ENCODE data around the gene CETN2. TPM values are rescaled to one million over a fixed set of nuclear protein-coding genes. Genes with fewer than 3 reads are reported as not detected.
"Not testable (repeated sequence)": the region's sequence is repeated elsewhere in the genome, so short reads cannot be mapped to it uniquely, and the experiment has no call there.

CETN2 gene
- polyA plus RNA-seq, 3 donors from 2014 or later, result 31.6 to 45.7 (median 33.4) TPM

- H3K27me3 Mint-ChIP-seq (ENCODE audit: low read depth in 3 of 3), result peaks cover 0 to 5% (median 3%) of the 10 kb centered on the region in 3 donors
- no peaks in the 10 kb centered on the region for H3K4me1 Mint-ChIP-seq
- DNase-seq, result no peak
- no peak overlapping the region for H3K4me3 Mint-ChIP-seq
- no peaks in the 10 kb centered on the region for H3K36me3 Mint-ChIP-seq
- no peak overlapping the region for H3K27ac Mint-ChIP-seq
- no peaks in the 10 kb centered on the region for H3K9me3 Mint-ChIP-seq
Measured at GRCh38 chrX:152819732-152820131, 10.8 kb downstream of the CETN2 start.

DNA sequence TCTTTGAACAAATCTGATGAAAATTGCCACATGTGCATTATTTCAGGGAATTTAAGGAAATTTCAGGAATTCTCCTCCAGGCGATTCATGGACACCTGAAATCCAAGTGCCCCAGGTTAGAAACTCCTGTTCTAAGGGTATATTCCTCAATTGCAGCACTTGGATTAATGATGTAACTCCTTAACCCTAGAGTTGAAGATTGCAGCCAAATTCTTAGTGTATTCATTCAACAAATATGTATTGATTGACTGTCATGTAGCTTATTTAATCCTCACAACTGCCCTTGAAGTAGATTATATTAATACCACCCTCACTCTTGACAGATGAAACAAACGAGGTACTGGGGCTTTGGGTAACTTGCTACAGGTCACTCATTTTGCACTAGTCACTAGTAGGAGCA, 11.3 kb downstream of the CETN2 start:
- Mint-ChIP-seq H3K9me3 (no peaks in the 10 kb centered on the region), H3K27ac (no peak overlapping the region)

GRCh38 chrX:152818356-152818755, 12.2 kb downstream of the CETN2 start:
- H3K4me3 Mint-ChIP-seq, result no peak overlapping the region
- no peaks in the 10 kb centered on the region for H3K9me3 Mint-ChIP-seq
- H3K27me3 Mint-ChIP-seq (ENCODE audit: low read depth in 3 of 3), result peaks cover 0 to 5% (median 3%) of the 10 kb centered on the region in 3 donors
- no peaks in the 10 kb centered on the region for H3K4me1 Mint-ChIP-seq
- no peaks in the 10 kb centered on the region for H3K36me3 Mint-ChIP-seq
- no peak overlapping the region for H3K27ac Mint-ChIP-seq
- no peak for DNase-seq

More for the DNA sequence above, 11.3 kb downstream of the CETN2 start:
- Mint-ChIP-seq H3K4me3 (no peak overlapping the region), H3K36me3 (no peaks in the 10 kb centered on the region), H3K27me3 (ENCODE audit: low read depth in 3 of 3) (peaks cover 0 to 5% (median 3%) of the 10 kb centered on the region in 3 donors), H3K4me1 (no peaks in the 10 kb centered on the region)
- no peak for DNase-seq

DNA sequence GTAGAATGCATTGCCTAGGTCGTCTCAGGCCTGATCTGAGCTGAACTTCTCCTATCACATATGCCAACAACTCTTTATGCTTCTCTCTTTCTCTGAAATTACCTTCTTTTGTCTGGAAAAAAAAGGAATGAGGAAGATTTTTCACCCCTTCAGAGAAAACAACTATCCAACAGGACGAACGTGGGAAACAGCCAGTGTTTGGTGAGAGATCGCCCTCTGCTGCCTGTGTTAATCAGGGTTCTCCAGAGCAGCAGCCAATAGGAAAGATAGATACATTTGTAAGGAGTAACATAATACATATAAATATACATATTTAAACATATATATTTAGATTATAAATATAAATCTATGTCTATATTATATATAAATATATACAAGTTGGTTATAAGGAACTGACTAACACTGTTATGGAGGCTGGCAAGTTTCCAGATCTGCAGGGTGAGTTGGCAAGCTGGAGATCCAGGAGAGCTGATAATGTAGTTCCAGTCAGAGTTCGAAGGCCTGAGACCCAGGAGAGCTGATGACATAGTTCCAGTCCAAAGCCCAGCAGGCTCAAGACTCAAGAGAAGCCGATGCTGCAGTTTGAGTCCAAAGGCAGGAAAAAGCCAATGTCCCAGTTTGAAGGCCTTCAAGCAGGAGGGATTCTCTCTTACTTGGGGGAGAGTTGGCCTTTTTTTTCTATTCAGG, 13.3 kb downstream of the CETN2 start:
- no peaks in the 10 kb centered on the region for H3K36me3 Mint-ChIP-seq
- no peak overlapping the region for H3K27ac Mint-ChIP-seq
- DNase-seq, result no peak
- peaks cover 0 to 5% (median 3%) of the 10 kb centered on the region in 3 donors for H3K27me3 Mint-ChIP-seq (ENCODE audit: low read depth in 3 of 3)
- no peaks in the 10 kb centered on the region for H3K9me3 Mint-ChIP-seq
- no peaks in the 10 kb centered on the region for H3K4me1 Mint-ChIP-seq
- no peak overlapping the region for H3K4me3 Mint-ChIP-seq

- H3K4me3 Mint-ChIP-seq, result no peak overlapping the region
- no peak overlapping the region for H3K27ac Mint-ChIP-seq
Measured at GRCh38 chrX:152814048-152814447, 16.5 kb downstream of the CETN2 start.

DNA sequence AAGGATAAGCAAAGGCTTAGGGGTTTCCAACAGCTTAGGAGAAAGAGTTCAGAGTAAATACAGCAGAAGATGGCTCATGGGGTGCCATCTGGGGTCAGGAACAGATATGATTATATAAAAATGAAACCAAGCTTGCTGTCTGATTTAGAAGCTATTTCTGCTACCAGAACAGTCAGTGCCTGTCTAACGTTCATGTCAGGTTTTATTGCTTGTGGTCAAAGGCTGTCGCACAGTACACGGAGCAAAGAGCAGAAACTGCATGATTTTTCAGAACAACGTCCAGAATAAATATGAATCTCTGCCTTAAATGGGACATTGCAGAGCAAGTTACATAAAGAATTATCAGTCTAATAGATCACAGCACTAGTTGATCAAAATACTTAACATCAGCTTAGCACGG, 17.4 kb downstream of the CETN2 start:
- H3K27me3 Mint-ChIP-seq (ENCODE audit: low read depth in 3 of 3), result peaks cover 0 to 6% (median 0%) of the 10 kb centered on the region in 3 donors
- H3K4me3 Mint-ChIP-seq, result no peak overlapping the region
- DNase-seq, result no peak
- H3K9me3 Mint-ChIP-seq, result no peaks in the 10 kb centered on the region
- H3K27ac Mint-ChIP-seq, result peak overlapping the region in 1 of 6 donors; percentile 16
- no peaks in the 10 kb centered on the region for H3K4me1 Mint-ChIP-seq
- no peaks in the 10 kb centered on the region for H3K36me3 Mint-ChIP-seq

More at GRCh38 chrX:152814048-152814447, 16.5 kb downstream of the CETN2 start:
- Mint-ChIP-seq H3K9me3 (no peaks in the 10 kb centered on the region), H3K4me1 (no peaks in the 10 kb centered on the region), H3K36me3 (no peaks in the 10 kb centered on the region), H3K27me3 (ENCODE audit: low read depth in 3 of 3) (peaks cover 0 to 4% (median 2%) of the 10 kb centered on the region in 3 donors)
- no peak for DNase-seq

- no peak overlapping the region for H3K4me3 Mint-ChIP-seq
- no peaks in the 10 kb centered on the region for H3K4me1 Mint-ChIP-seq
- no peak for DNase-seq
- no peaks in the 10 kb centered on the region for H3K36me3 Mint-ChIP-seq
- H3K9me3 Mint-ChIP-seq, result no peaks in the 10 kb centered on the region
- no peak overlapping the region for H3K27ac Mint-ChIP-seq
- H3K27me3 Mint-ChIP-seq (ENCODE audit: low read depth in 3 of 3), result peaks cover 2 to 10% (median 5%) of the 10 kb centered on the region in 3 donors
Measured at GRCh38 chrX:152810403-152810802, 20.2 kb downstream of the CETN2 start.

DNA sequence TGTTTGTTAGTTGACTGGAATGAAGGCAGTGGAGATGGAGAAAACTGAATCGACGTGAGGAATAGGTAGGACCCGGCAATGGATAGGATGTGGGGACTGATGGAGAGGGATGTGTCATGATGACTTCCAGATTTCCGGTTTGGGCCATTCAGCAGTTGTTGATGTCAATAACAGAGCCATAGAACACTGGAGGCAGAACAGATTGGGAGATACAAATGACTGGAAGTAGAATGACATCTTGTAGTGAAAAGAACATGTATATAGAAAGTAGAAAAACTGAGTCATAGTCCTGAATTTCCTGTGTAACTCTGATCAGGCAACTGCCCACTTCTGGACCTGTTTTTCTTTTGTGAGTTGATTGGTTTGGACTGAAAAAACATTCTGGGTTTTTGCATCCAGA, 24.5 kb downstream of the CETN2 start:
- DNase-seq, result no peak
- Mint-ChIP-seq H3K27ac (no peak overlapping the region), H3K4me1 (no peaks in the 10 kb centered on the region), H3K4me3 (no peak overlapping the region), H3K9me3 (no peaks in the 10 kb centered on the region), H3K36me3 (peaks cover 0 to 3% (median 0%) of the 10 kb centered on the region in 3 donors), H3K27me3 (ENCODE audit: low read depth in 3 of 3) (peaks cover 2 to 29% (median 9%) of the 10 kb centered on the region in 3 donors)

GRCh38 chrX:152798945-152799344, 31.6 kb downstream of the CETN2 start:
- H3K27ac Mint-ChIP-seq, result no peak overlapping the region
- H3K4me3 Mint-ChIP-seq, result no peak overlapping the region
- peaks cover 1 to 17% (median 6%) of the 10 kb centered on the region in 3 donors for H3K27me3 Mint-ChIP-seq (ENCODE audit: low read depth in 3 of 3)
- H3K9me3 Mint-ChIP-seq, result no peaks in the 10 kb centered on the region
- no peak for DNase-seq
- no peaks in the 10 kb centered on the region for H3K4me1 Mint-ChIP-seq
- peaks cover 0 to 3% (median 0%) of the 10 kb centered on the region in 3 donors for H3K36me3 Mint-ChIP-seq

DNA sequence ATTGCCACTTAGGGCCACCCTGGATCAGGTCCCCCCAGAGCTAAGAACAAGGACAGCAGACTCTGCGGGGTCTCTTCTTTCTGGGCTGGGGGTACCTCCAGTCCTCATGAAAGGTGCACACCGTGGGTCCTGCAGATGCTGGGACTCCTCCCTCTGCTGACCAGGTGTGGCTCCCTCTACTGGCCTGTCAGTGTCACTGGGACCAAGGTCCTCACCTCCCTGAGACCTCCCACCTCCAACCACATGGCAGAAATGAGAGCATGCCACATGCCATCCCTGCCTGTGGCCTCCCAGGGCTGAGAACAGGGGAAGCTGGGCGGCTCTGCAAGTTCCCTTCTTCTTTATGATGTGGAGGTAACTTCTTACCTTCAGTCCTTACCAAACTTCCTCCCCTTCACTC, 43.5 kb downstream of the CETN2 start:
- not testable (repeated sequence) for DNase-seq; H3K36me3 Mint-ChIP-seq; H3K9me3 Mint-ChIP-seq; H3K27ac Mint-ChIP-seq; H3K4me1 Mint-ChIP-seq; H3K4me3 Mint-ChIP-seq; H3K27me3 Mint-ChIP-seq (ENCODE audit: low read depth in 3 of 3)

Other genes starting within 250 kb of the CETN2 start
- not detected for gene GABRQ, start 192.9 kb downstream of the CETN2 start, polyA plus RNA-seq
- gene MAGEA3, start 132.0 kb downstream of the CETN2 start, polyA plus RNA-seq, result not detected
- gene CSAG2, start 121.5 kb downstream of the CETN2 start, polyA plus RNA-seq, result not detected
- not detected for gene MAGEA2B, start 116.1 kb downstream of the CETN2 start, polyA plus RNA-seq
- gene CSAG1, start 97.0 kb downstream of the CETN2 start, polyA plus RNA-seq, result not detected
- not detected for gene MAGEA12, start 97.0 kb downstream of the CETN2 start, polyA plus RNA-seq
- not detected for gene MAGEA2, start 76.9 kb downstream of the CETN2 start, polyA plus RNA-seq
- gene CSAG3, start 71.5 kb downstream of the CETN2 start, polyA plus RNA-seq, result not detected
- not detected for gene MAGEA6, start 61.1 kb downstream of the CETN2 start, polyA plus RNA-seq
- gene NSDHL, start 306 bp upstream of the CETN2 start, polyA plus RNA-seq, result 10 to 100 TPM; 16.5 to 44.8 (median 20.2) TPM
- gene ZNF185, start 67.3 kb upstream of the CETN2 start, polyA plus RNA-seq, result 1 to 10 TPM; 3.2 to 6.2 (median 3.4) TPM
- not detected for gene PNMA5, start 163.4 kb upstream of the CETN2 start, polyA plus RNA-seq
- under 1 TPM in 1 of 3 donors, not detected in 2; 0.13 TPM for gene PNMA3, start 225.7 kb upstream of the CETN2 start, polyA plus RNA-seq
- gene PNMA6A, start 241.7 kb upstream of the CETN2 start, polyA plus RNA-seq, result not detected

Measured in immature natural killer cell (primary cell).